H9 (cell line): ENCODE data around the gene MROH2B. TPM values are rescaled to one million over a fixed set of nuclear protein-coding genes. Genes with fewer than 3 reads are reported as not detected.

Source experiments
- DNase-seq: peaks from one replicate; pipeline ENCODE4 v3.0.0-alpha.2; 2017
- H2AFZ ChIP-seq: one replicate; pipeline ENCODE4 v1.6.1; 2013; ENCODE audit warnings: mild to moderate bottlenecking, low read length, control low read depth, moderate library complexity
- H2AK5ac ChIP-seq: 2 replicates; pipeline ENCODE4 v1.6.1; 2013; ENCODE audit warnings: low read length, control low read depth, mixed read lengths; ENCODE audit not compliant: insufficient read length
- H2BK120ac ChIP-seq: one replicate; pipeline ENCODE4 v1.6.1; 2013; ENCODE audit warnings: low read depth, mild to moderate bottlenecking, low read length, control low read depth, inconsistent platforms; ENCODE audit not compliant: poor library complexity, severe bottlenecking
- H2BK12ac ChIP-seq: 2 replicates; pipeline ENCODE4 v1.6.1; 2013; ENCODE audit warnings: low read length, control low read depth, mixed read lengths, low read depth; ENCODE audit not compliant: insufficient read length
- H2BK15ac ChIP-seq: 2 replicates; pipeline ENCODE4 v1.6.1; 2013; ENCODE audit warnings: low read depth, low read length, control low read depth
- H2BK20ac ChIP-seq: one replicate; pipeline ENCODE4 v1.6.1; 2013; ENCODE audit warnings: low read depth, mild to moderate bottlenecking, low read length, control low read depth, inconsistent platforms; ENCODE audit not compliant: poor library complexity, severe bottlenecking
- H2BK5ac ChIP-seq: 2 replicates; pipeline ENCODE4 v1.6.1; 2013; ENCODE audit warnings: low read length, control low read depth, mixed read lengths; ENCODE audit not compliant: insufficient read length
- H3K14ac ChIP-seq: 2 replicates; pipeline ENCODE4 v1.6.1; 2013; ENCODE audit warnings: low read length, control low read depth; ENCODE audit not compliant: insufficient read depth
- H3K18ac ChIP-seq: 2 replicates; pipeline ENCODE4 v1.6.1; 2013; ENCODE audit warnings: low read depth, mild to moderate bottlenecking, mixed read lengths, low read length, control low read depth; ENCODE audit not compliant: insufficient read length
- H3K23ac ChIP-seq: 2 replicates; pipeline ENCODE4 v1.6.1; 2013; ENCODE audit warnings: low read length, control low read depth, mixed read lengths, low read depth; ENCODE audit not compliant: insufficient read length
- H3K23me2 ChIP-seq: 2 replicates; pipeline ENCODE4 v1.6.1; 2013; ENCODE audit warnings: low read depth, mild to moderate bottlenecking, mixed read lengths, low read length, control low read depth; ENCODE audit not compliant: insufficient read length, poor library complexity, severe bottlenecking
- H3K27ac ChIP-seq: 2 replicates; pipeline ENCODE4 v1.5.1; 2013; ENCODE audit warnings: low read length, control low read depth, mixed read lengths, low read depth; ENCODE audit not compliant: insufficient read length
- H3K27me3 ChIP-seq: 2 replicates; pipeline ENCODE4 v1.6.1; 2013; ENCODE audit warnings: low read length, control low read depth, inconsistent platforms; ENCODE audit not compliant: insufficient read depth
- H3K4ac ChIP-seq: 2 replicates; pipeline ENCODE4 v1.6.1; 2013; ENCODE audit warnings: low read depth, mild to moderate bottlenecking, control low read depth, inconsistent platforms, low read length, moderate library complexity
- H3K4me1 ChIP-seq: 2 replicates; pipeline ENCODE4 v1.6.1; 2013; ENCODE audit warnings: low read length, control low read depth, inconsistent platforms; ENCODE audit not compliant: insufficient read depth
- H3K4me2 ChIP-seq: 2 replicates; pipeline ENCODE4 v1.6.1; 2013; ENCODE audit warnings: low read length, control low read depth, mixed read lengths; ENCODE audit not compliant: insufficient read length, insufficient read depth
- H3K56ac ChIP-seq: 2 replicates; pipeline ENCODE4 v1.6.1; 2013; ENCODE audit warnings: low read depth, mild to moderate bottlenecking, mixed read lengths, low read length, control low read depth; ENCODE audit not compliant: insufficient read length
- H3K79me1 ChIP-seq: 2 replicates; pipeline ENCODE4 v1.6.1; 2013; ENCODE audit warnings: low read depth, mild to moderate bottlenecking, moderate library complexity, low read length, control low read depth, inconsistent platforms; ENCODE audit not compliant: insufficient read depth, poor library complexity, severe bottlenecking
- H3K79me2 ChIP-seq: 2 replicates; pipeline ENCODE4 v1.6.1; 2013; ENCODE audit warnings: low read length, control low read depth, inconsistent platforms; ENCODE audit not compliant: insufficient read depth
- H3K9ac ChIP-seq: 2 replicates; pipeline ENCODE4 v1.6.1; 2013; ENCODE audit warnings: low read length, control low read depth, mixed read lengths; ENCODE audit not compliant: insufficient read length; ENCODE audit errors: extremely low read depth
- H3K9me3 ChIP-seq: one replicate; pipeline ENCODE4 v1.6.1; 2013; ENCODE audit warnings: low read depth, low read length, inconsistent platforms; ENCODE audit not compliant: control insufficient read depth
- H3T11ph ChIP-seq: one replicate; pipeline ENCODE4 v1.6.1; 2013; ENCODE audit warnings: mild to moderate bottlenecking, low read length, control low read depth, inconsistent platforms
- H4K20me1 ChIP-seq: one replicate; pipeline ENCODE4 v1.6.1; 2013; ENCODE audit not compliant: control insufficient read depth, insufficient read length, insufficient read depth
- H4K5ac ChIP-seq: 2 replicates; pipeline ENCODE4 v1.6.1; 2013; ENCODE audit warnings: low read depth, mild to moderate bottlenecking, mixed read lengths, low read length, control low read depth; ENCODE audit not compliant: insufficient read length
- H4K8ac ChIP-seq: replicated peaks from 2 replicates; pipeline ENCODE4 v1.6.1; 2013; ENCODE audit warnings: low read length, control low read depth, mixed read lengths, low read depth; ENCODE audit not compliant: insufficient read length
- H4K91ac ChIP-seq: 2 replicates; pipeline ENCODE4 v1.6.1; 2013; ENCODE audit warnings: low read depth, mild to moderate bottlenecking, moderate library complexity, mixed read lengths, low read length, control low read depth; ENCODE audit not compliant: insufficient read length
- H3K27ac Mint-ChIP-seq, 3 experiments: 2 replicates in 2 of 3; 3 replicates in 1 of 3; pipeline ENCODE4 v1.8.0; 2020 to 2021; ENCODE audit warnings: mixed read lengths in 3 of 3, mild to moderate bottlenecking in 1 of 3, moderate library complexity in 1 of 3
- H3K27me3 Mint-ChIP-seq: 2 replicates; pipeline ENCODE4 v1.8.0; 2021; ENCODE audit warnings: low read depth, mild to moderate bottlenecking, moderate library complexity, mixed read lengths
- H3K36me3 Mint-ChIP-seq, 3 experiments: 2 replicates in 2 of 3; 3 replicates in 1 of 3; pipeline ENCODE4 v1.8.0; 2020 to 2021; ENCODE audit warnings: low read depth in 3 of 3, mixed read lengths in 3 of 3; ENCODE audit not compliant: insufficient read depth in 1 of 3
- H3K4me1 Mint-ChIP-seq, 2 experiments: 2 replicates each; pipeline ENCODE4 v1.8.0; 2020; ENCODE audit warnings: mixed read lengths in 2 of 2
- H3K4me3 Mint-ChIP-seq, 2 experiments: 2 replicates in 1 of 2; 3 replicates in 1 of 2; pipeline ENCODE4 v1.8.0; 2020 to 2021; ENCODE audit warnings: mild to moderate bottlenecking in 2 of 2, mixed read lengths in 2 of 2, moderate library complexity in 1 of 2
- H3K9me3 Mint-ChIP-seq, 2 experiments: 2 replicates in 1 of 2; 3 replicates in 1 of 2; pipeline ENCODE4 v1.8.0; 2020; ENCODE audit warnings: mild to moderate bottlenecking in 2 of 2, mixed read lengths in 2 of 2, moderate library complexity in 1 of 2
- WGBS: extraction: QIAGEN DNeasy Blood & Tissue Kit; methylation state at CpG from one replicate; pipeline ENCODE4 v1.1.7; 2013; ENCODE audit warnings: missing lambda C conversion rate, low lambda C conversion rate, mixed read lengths; ENCODE audit not compliant: insufficient read length; ENCODE audit errors: extremely low coverage; 5-methylcytosine and 5-hydroxymethylcytosine counted together
- long read RNA-seq: library from polyadenylated mRNA; unstranded; transcript quantifications from one replicate; pipeline ENCODE4 v2.0.0, GENCODE V29; 2020
- total RNA-seq: library from RNA; stranded (reverse); gene quantifications from 2 replicates; pipeline ENCODE4 v1.2.1, GENCODE V29; 2021
- TF ChIP-seq, protein P1 (sequence below): fragments of 200-600 bp; sonication (generic); conservative IDR thresholded peaks from 3 replicates; pipeline ENCODE4 v1.8.0; 2021; ENCODE audit warnings: antibody characterized with exemption, mild to moderate bottlenecking

The MROH2B gene
- not detected in 2 replicates for total RNA-seq
- long read RNA-seq: 0 reads

GRCh38 chr5:41071242-41071641 lies at the start of gene MROH2B:
Gene MROH2B (minus strand): TSS chr5:41071342. CDS start chr5:41070852, 490 bp downstream.
- TF ChIP-seq, protein P1, sequence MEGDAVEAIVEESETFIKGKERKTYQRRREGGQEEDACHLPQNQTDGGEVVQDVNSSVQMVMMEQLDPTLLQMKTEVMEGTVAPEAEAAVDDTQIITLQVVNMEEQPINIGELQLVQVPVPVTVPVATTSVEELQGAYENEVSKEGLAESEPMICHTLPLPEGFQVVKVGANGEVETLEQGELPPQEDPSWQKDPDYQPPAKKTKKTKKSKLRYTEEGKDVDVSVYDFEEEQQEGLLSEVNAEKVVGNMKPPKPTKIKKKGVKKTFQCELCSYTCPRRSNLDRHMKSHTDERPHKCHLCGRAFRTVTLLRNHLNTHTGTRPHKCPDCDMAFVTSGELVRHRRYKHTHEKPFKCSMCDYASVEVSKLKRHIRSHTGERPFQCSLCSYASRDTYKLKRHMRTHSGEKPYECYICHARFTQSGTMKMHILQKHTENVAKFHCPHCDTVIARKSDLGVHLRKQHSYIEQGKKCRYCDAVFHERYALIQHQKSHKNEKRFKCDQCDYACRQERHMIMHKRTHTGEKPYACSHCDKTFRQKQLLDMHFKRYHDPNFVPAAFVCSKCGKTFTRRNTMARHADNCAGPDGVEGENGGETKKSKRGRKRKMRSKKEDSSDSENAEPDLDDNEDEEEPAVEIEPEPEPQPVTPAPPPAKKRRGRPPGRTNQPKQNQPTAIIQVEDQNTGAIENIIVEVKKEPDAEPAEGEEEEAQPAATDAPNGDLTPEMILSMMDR: no peak
- Histone ChIP-seq H3T11ph (no peak within 1 kb of the TSS), H3K4ac (no peak within 1 kb of the TSS), H3K79me1 (no peaks in the 10 kb centered on the region), H3K79me2 (no peaks in the 10 kb centered on the region), H3K27me3 (no peaks in the 10 kb centered on the region), H4K8ac (no peak within 1 kb of the TSS), H2BK20ac (no peak within 1 kb of the TSS), H2BK120ac (no peak within 1 kb of the TSS), H3K23me2 (no peaks in the 10 kb centered on the region), H2AFZ (no peak within 1 kb of the TSS), H4K5ac (no peak within 1 kb of the TSS), H3K18ac (no peak within 1 kb of the TSS), H3K4me1 (no peaks in the 10 kb centered on the region), H3K27ac (no peak within 1 kb of the TSS), H3K23ac (no peak within 1 kb of the TSS), H2BK5ac (no peak within 1 kb of the TSS), H2BK12ac (no peak within 1 kb of the TSS), H2AK5ac (no peak within 1 kb of the TSS), H3K56ac (no peak within 1 kb of the TSS), H3K14ac (no peak within 1 kb of the TSS), H2BK15ac (no peak within 1 kb of the TSS), H4K20me1 (no peaks in the 10 kb centered on the region), H3K9ac (no peak within 1 kb of the TSS), H3K9me3 (no peaks in the 10 kb centered on the region), H4K91ac (no peak within 1 kb of the TSS), H3K4me2 (no peak within 1 kb of the TSS)
- peak within 1 kb of the TSS in 1 of 3 experiments; percentile 83; a peak in 1 of 7 replicates for H3K27ac Mint-ChIP-seq
- H3K27me3 Mint-ChIP-seq: no peaks in the 10 kb centered on the region
- peaks cover 3 to 8% of the 10 kb centered on the region in 2 experiments; a peak in 4 of 5 replicates for H3K9me3 Mint-ChIP-seq
- DNase-seq: no peak
- no CpG with 5 or more reads among the region's 1 CpG for WGBS
- peaks cover 6 to 7% of the 10 kb centered on the region in 2 experiments for H3K4me1 Mint-ChIP-seq
- no peak within 1 kb of the TSS for H3K4me3 Mint-ChIP-seq
- H3K36me3 Mint-ChIP-seq: peaks cover 0 to 1% (median 0%) of the 10 kb centered on the region in 3 experiments; a peak in 1 of 7 replicates
